Mucosa of rectum (tissue), 2 donors: ENCODE data around the gene CXorf38.

ENCODE experiments used
- H3K27ac ChIP-seq, 2 donors: one replicate each; pipeline ENCODE4 v1.7.0; 2013; ENCODE audit warnings: inconsistent platforms in 2 of 2, low read depth in 2 of 2, low read length in 2 of 2
- H3K27me3 ChIP-seq, 2 donors: one replicate each; pipeline ENCODE4 v1.7.0; 2013; ENCODE audit warnings: low read length in 2 of 2; ENCODE audit not compliant: control insufficient read depth in 2 of 2, insufficient read depth in 2 of 2
- H3K36me3 ChIP-seq, 2 donors: one replicate each; pipeline ENCODE4 v1.7.0; 2013; ENCODE audit warnings: low read length in 2 of 2; ENCODE audit not compliant: control insufficient read depth in 2 of 2, insufficient read depth in 2 of 2
- H3K4me1 ChIP-seq, 2 donors: one replicate each; pipeline ENCODE4 v1.7.0; 2013; ENCODE audit warnings: low read length in 2 of 2, mild to moderate bottlenecking in 1 of 2; ENCODE audit not compliant: control insufficient read depth in 2 of 2, insufficient read depth in 2 of 2
- H3K4me3 ChIP-seq, 2 donors: one replicate each; pipeline ENCODE4 v1.7.0; 2013; ENCODE audit warnings: low read length in 2 of 2
- H3K9ac ChIP-seq, 2 donors: one replicate each; pipeline ENCODE4 v1.7.0; 2013; ENCODE audit warnings: low read length in 2 of 2, low read depth in 1 of 2, mild to moderate bottlenecking in 1 of 2
- H3K9me3 ChIP-seq, 2 donors: one replicate each; pipeline ENCODE4 v1.7.0; 2013; ENCODE audit warnings: low read length in 2 of 2; ENCODE audit not compliant: control insufficient read depth in 2 of 2
- donor health status: healthy.
- donor health status: Normal muscosa, but diverticular disease.

CXorf38 gene

GRCh38 chrX:40647307-40648197 lies at the start of gene CXorf38:
TSS of gene CXorf38 (minus strand) at chrX:40647561. CDS start at chrX:40647520, 41 bp downstream.
- peaks cover 26% of the 10 kb centered on the region in 2 donors for H3K4me1 ChIP-seq
- no peaks in the 10 kb centered on the region for H3K9me3 ChIP-seq
- H3K9ac ChIP-seq, result peak within 1 kb of the TSS; percentile 64 to 76
- no peaks in the 10 kb centered on the region for H3K27me3 ChIP-seq
- peak within 1 kb of the TSS; percentile 77 to 89 for H3K27ac ChIP-seq
- H3K4me3 ChIP-seq, result peak within 1 kb of the TSS; percentile 65 to 72
- H3K36me3 ChIP-seq, result no peaks in the 10 kb centered on the region

- H3K27ac ChIP-seq, result no peak overlapping the region
- no peaks in the 10 kb centered on the region for H3K27me3 ChIP-seq
- H3K9me3 ChIP-seq, result peaks cover 0 to 4% of the 10 kb centered on the region in 2 donors
- H3K4me1 ChIP-seq, result no peaks in the 10 kb centered on the region
- H3K4me3 ChIP-seq, result no peak overlapping the region
- no peak overlapping the region for H3K9ac ChIP-seq
- H3K36me3 ChIP-seq, result peaks cover 3 to 32% of the 10 kb centered on the region in 2 donors
Measured at GRCh38 chrX:40694802-40695201, 47.4 kb upstream of the CXorf38 start.

GRCh38 chrX:40688929-40689328 lies 41.6 kb upstream of the CXorf38 start:
- H3K9ac ChIP-seq, result no peak overlapping the region
- H3K9me3 ChIP-seq, result no peaks in the 10 kb centered on the region
- H3K4me1 ChIP-seq, result no peaks in the 10 kb centered on the region
- H3K4me3 ChIP-seq, result no peak overlapping the region
- no peaks in the 10 kb centered on the region for H3K27me3 ChIP-seq
- no peak overlapping the region for H3K27ac ChIP-seq
- H3K36me3 ChIP-seq, result peaks cover 14 to 32% of the 10 kb centered on the region in 2 donors

GRCh38 chrX:40687169-40687568 lies 39.8 kb upstream of the CXorf38 start:
- Histone ChIP-seq H3K4me3 (no peak overlapping the region), H3K9ac (no peak overlapping the region), H3K36me3 (peaks cover 21 to 27% of the 10 kb centered on the region in 2 donors), H3K27ac (no peak overlapping the region), H3K9me3 (no peaks in the 10 kb centered on the region), H3K27me3 (no peaks in the 10 kb centered on the region), H3K4me1 (no peaks in the 10 kb centered on the region)

GRCh38 chrX:40685362-40685918 lies 38.1 kb upstream of the CXorf38 start:
- Histone ChIP-seq H3K4me1 (no peaks in the 10 kb centered on the region), H3K27me3 (no peaks in the 10 kb centered on the region), H3K4me3 (no peak overlapping the region), H3K27ac (no peak overlapping the region), H3K9ac (no peak overlapping the region), H3K36me3 (peaks cover 27 to 28% of the 10 kb centered on the region in 2 donors), H3K9me3 (no peaks in the 10 kb centered on the region)

- Histone ChIP-seq H3K36me3 (peaks cover 28 to 34% of the 10 kb centered on the region in 2 donors), H3K9ac (no peak overlapping the region), H3K4me1 (no peaks in the 10 kb centered on the region), H3K4me3 (no peak overlapping the region), H3K9me3 (no peaks in the 10 kb centered on the region), H3K27ac (no peak overlapping the region), H3K27me3 (no peaks in the 10 kb centered on the region)
Measured at GRCh38 chrX:40684092-40684491, 36.7 kb upstream of the CXorf38 start.

- Histone ChIP-seq H3K36me3 (peaks cover 25 to 31% of the 10 kb centered on the region in 2 donors), H3K4me1 (no peaks in the 10 kb centered on the region), H3K4me3 (no peak overlapping the region), H3K27ac (no peak overlapping the region), H3K9ac (no peak overlapping the region), H3K9me3 (no peaks in the 10 kb centered on the region), H3K27me3 (no peaks in the 10 kb centered on the region)
Measured at GRCh38 chrX:40683245-40683644, 35.9 kb upstream of the CXorf38 start.

GRCh38 chrX:40671126-40671525 lies 23.8 kb upstream of the CXorf38 start:
- Histone ChIP-seq H3K9me3 (no peaks in the 10 kb centered on the region), H3K4me1 (no peaks in the 10 kb centered on the region), H3K27me3 (peaks cover 7 to 8% of the 10 kb centered on the region in 2 donors), H3K36me3 (peaks cover 24 to 50% of the 10 kb centered on the region in 2 donors), H3K9ac (no peak overlapping the region), H3K27ac (no peak overlapping the region), H3K4me3 (no peak overlapping the region)

- Histone ChIP-seq H3K9ac (peak overlapping the region in 1 of 2 donors; percentile 3), H3K27ac (no peak overlapping the region), H3K4me3 (no peak overlapping the region), H3K36me3 (peaks cover 26 to 48% of the 10 kb centered on the region in 2 donors), H3K4me1 (no peaks in the 10 kb centered on the region), H3K27me3 (peaks cover 4 to 8% of the 10 kb centered on the region in 2 donors), H3K9me3 (no peaks in the 10 kb centered on the region)
Measured at GRCh38 chrX:40663880-40664630, 16.7 kb upstream of the CXorf38 start.
